SJCRH30 (cell line): ENCODE results near the gene PBX1. TPM values are rescaled to one million over a fixed set of nuclear protein-coding genes. Genes with fewer than 3 reads are reported as not detected.

Experiments
- DNase-seq, 2 experiments: peaks; one replicate each; pipeline ENCODE4 v3.0.0-alpha.2; 2015 to 2020
- H3K27ac ChIP-seq: fragments of 250-450 bp; sonication (Bioruptor Pico); 2 replicates; pipeline ENCODE4 v1.5.1; 2020; ENCODE audit warnings: mild to moderate bottlenecking, moderate library complexity
- H3K27me3 ChIP-seq: fragments of 250-450 bp; sonication (Bioruptor Pico); 2 replicates; pipeline ENCODE4 v1.5.1; 2020; ENCODE audit warnings: mild to moderate bottlenecking, moderate library complexity
- H3K36me3 ChIP-seq: fragments of 250-450 bp; sonication (Bioruptor Pico); 2 replicates; pipeline ENCODE4 v1.5.1; 2020; ENCODE audit warnings: mild to moderate bottlenecking, moderate library complexity
- H3K4me1 ChIP-seq: fragments of 250-450 bp; sonication (Bioruptor Pico); 2 replicates; pipeline ENCODE4 v1.5.1; 2020; ENCODE audit warnings: mild to moderate bottlenecking, moderate library complexity
- H3K4me3 ChIP-seq: fragments of 250-450 bp; sonication (Bioruptor Pico); 2 replicates; pipeline ENCODE4 v1.5.1; 2020; ENCODE audit warnings: mild to moderate bottlenecking, moderate library complexity
- H3K9me3 ChIP-seq: fragments of 250-450 bp; sonication (Bioruptor Pico); replicated peaks from 2 replicates; pipeline ENCODE4 v1.5.1; 2020; ENCODE audit warnings: mild to moderate bottlenecking, moderate library complexity
- total RNA-seq: library from RNA; depleted of rRNA; stranded (reverse); fragments of >200 nt; shearing (Covaris generic); gene quantifications from 2 replicates; pipeline ENCODE4 v1.2.3, GENCODE V29; 2014

PBX1 gene
- total RNA-seq, 1 experiment from 2014 or later, result 39.0 TPM

DNA sequence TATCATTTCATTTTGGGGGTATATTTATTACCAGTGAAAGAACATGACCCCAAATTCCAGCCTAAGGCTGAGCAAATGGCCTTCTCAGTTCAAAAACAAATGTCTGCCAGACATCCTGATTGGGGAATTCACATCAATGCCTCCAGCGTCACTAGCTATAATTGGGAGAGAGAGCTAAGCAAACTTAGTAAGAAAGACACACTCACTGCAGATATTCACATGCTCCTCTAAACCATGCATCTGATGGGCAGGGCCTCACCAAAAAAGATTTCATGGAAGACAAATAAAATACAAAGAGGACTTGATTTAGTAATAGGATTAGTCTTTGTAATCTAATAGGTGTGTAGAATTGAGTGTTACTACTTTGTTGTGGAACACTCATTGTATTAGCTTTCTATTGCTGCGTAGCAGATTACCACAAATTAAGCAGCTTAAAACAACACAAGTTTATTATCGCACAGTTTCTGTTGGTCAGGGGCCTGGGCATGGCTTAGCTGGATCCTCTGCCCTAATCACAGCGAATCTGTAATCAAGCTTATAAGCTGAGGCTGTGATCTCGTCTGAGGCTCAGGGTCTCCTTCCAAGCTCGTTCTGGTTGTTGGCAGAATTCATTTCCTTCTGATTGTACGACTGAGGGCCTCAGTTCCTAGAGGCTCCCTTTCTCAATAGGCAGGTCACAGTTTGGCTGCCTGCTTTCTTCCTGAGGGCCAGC, 243.0 kb downstream of the PBX1 start:
- peaks cover 4% of the 10 kb centered on the region; the same call in 1 of the 2 replicates for H3K36me3 ChIP-seq
- H3K4me3 ChIP-seq, result no peak overlapping the region
- H3K9me3 ChIP-seq, result no peaks in the 10 kb centered on the region
- no peaks in the 10 kb centered on the region for H3K27me3 ChIP-seq
- H3K4me1 ChIP-seq, result peaks cover 38% of the 10 kb centered on the region
- H3K27ac ChIP-seq, result no peak overlapping the region
- no peak for DNase-seq

DNA sequence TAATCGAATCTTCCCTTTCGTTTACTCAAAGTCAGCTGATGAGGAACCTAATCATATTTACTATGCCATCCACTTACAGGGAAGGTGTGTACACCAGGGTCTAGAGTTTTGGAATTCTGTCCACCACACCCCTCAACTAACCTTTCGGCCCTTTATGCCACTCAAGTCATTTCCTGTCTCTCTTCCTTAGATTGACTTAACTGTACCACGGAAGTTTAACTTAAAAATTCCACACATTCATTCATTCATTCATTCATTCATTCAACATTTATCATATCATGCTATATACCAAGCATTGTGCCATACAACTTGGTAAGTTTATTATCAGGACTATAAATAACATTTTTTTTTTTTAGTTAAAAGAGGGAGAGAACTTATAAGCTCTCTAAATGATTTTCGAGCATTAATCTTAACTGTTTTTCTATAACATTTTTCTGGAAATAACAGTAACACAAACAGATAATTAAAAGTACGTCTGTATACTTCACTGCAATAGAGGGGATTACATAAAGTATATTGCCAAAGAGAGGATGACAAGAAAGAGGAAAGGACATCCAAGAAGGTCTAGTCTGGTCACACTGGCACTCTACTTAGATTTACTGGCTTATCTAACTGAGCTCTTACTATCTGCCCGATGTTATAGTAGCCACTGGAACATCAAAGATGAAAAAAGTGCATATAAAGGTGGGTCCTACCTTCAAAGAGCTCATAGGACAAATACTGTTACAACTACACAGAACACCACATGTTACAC, 243.7 kb downstream of the PBX1 start:
- H3K9me3 ChIP-seq, result no peaks in the 10 kb centered on the region
- DNase-seq, result no peak
- H3K27ac ChIP-seq, result no peak overlapping the region
- no peak overlapping the region for H3K4me3 ChIP-seq
- H3K27me3 ChIP-seq, result no peaks in the 10 kb centered on the region
- H3K4me1 ChIP-seq, result peaks cover 31% of the 10 kb centered on the region
- peaks cover 4% of the 10 kb centered on the region; the same call in 1 of the 2 replicates for H3K36me3 ChIP-seq

DNA sequence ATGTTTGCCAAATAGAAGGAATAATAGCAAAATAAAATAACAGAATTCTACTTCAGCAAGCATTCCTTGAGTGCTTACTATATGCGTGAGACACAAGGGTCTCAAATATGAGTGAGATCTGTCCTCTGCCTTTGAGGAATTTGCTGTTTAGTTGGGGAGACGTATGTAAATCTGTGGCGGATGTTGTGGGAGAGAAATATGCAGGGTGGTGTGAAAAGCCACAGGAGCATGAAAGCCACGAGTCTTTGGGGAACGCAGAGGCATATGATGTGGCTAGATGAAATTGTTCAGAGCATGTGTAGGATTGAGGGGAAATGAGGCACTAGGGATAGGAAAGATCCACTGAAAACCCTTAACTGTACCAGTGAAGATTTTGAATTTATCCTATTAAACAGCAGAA, 244.4 kb downstream of the PBX1 start:
- no peak overlapping the region for H3K4me3 ChIP-seq
- peaks cover 30% of the 10 kb centered on the region for H3K4me1 ChIP-seq
- no peaks in the 10 kb centered on the region for H3K27me3 ChIP-seq
- DNase-seq, result peak in 1 of 2 experiments; percentile 42
- no peak overlapping the region for H3K27ac ChIP-seq
- H3K36me3 ChIP-seq, result peaks cover 4% of the 10 kb centered on the region; the same call in 1 of the 2 replicates
- no peaks in the 10 kb centered on the region for H3K9me3 ChIP-seq

DNA sequence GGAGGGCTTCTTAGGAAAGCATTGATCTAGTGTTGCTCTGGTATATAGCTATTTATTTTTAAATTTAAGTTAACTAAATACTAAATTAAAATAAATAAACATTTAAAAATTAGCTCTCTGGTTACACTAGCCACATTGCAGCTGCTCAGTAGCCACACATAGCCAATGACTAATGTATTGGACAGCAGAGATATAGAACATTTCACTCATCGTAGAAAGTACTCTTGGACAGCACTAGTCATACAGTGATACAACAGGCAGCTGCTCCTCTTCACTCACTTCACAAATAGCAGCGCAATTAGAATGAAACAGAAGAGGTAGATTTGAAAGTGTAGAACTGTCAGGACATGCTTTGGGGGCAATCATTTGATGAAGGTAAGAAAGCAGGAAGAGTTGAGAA, 245.4 kb downstream of the PBX1 start:
- Histone ChIP-seq H3K27me3 (no peaks in the 10 kb centered on the region), H3K9me3 (no peaks in the 10 kb centered on the region), H3K4me3 (no peak overlapping the region), H3K36me3 (peaks cover 4% of the 10 kb centered on the region; the same call in 1 of the 2 replicates), H3K4me1 (peaks cover 30% of the 10 kb centered on the region), H3K27ac (no peak overlapping the region)
- peak in 1 of 2 experiments; percentile 26 for DNase-seq

DNA sequence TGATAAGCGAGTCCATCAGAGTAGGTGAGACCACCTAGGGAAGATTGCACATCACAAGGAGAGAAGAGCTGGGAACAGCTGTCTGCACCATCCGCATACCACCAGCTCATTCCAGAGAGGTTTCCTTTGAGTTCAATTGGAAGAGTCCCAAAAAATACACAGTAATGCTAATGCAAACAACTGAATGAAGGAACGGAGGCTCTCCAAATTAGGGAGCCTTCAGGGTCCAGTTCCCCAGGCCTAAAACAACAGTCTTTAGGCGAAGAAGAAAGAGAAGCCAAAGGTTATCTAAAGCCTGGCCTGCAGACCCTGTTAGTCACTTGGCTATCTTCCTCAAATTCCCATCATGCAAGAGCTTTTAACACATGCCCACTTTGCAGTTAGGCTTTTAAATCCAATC, 246.4 kb downstream of the PBX1 start:
- DNase-seq, result peak; percentile 58 to 83
- Histone ChIP-seq H3K4me1 (peaks cover 30% of the 10 kb centered on the region), H3K27ac (peak overlapping the region; percentile 19), H3K9me3 (no peaks in the 10 kb centered on the region), H3K36me3 (peaks cover 4% of the 10 kb centered on the region; the same call in 1 of the 2 replicates), H3K27me3 (no peaks in the 10 kb centered on the region), H3K4me3 (no peak overlapping the region)

DNA sequence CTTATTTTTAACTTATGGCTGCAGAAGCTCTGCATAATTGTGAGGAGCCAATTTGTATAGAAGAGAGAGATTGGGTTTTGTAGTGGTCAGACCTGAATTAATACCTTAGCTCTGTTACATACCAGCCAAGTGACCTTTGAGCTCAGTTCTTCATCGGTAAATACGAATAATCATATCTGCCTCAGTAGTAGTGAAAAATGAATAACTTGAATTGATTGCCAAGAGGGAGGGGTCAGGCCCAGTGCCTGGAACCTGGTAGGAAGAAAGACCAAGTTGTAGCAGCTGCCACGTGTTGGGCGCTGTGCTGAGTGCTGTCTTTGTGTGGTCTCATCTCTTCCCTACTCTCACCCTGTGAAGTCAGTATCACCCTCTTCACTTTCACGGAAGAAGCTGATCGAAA, 247.5 kb downstream of the PBX1 start:
- Histone ChIP-seq H3K27me3 (no peaks in the 10 kb centered on the region), H3K4me3 (no peak overlapping the region), H3K27ac (no peak overlapping the region; the same call in 1 of the 2 replicates), H3K36me3 (no peaks in the 10 kb centered on the region; the same call in 1 of the 2 replicates), H3K4me1 (peaks cover 30% of the 10 kb centered on the region), H3K9me3 (no peaks in the 10 kb centered on the region)
- no peak for DNase-seq

- no peaks in the 10 kb centered on the region for H3K27me3 ChIP-seq
- no peak overlapping the region for H3K4me3 ChIP-seq
- H3K36me3 ChIP-seq, result no peaks in the 10 kb centered on the region; the same call in 1 of the 2 replicates
- no peak for DNase-seq
- H3K9me3 ChIP-seq, result no peaks in the 10 kb centered on the region
- no peaks in the 10 kb centered on the region for H3K4me1 ChIP-seq
- no peak overlapping the region for H3K27ac ChIP-seq
Observed at GRCh38 chr1:164813776-164814175, 254.8 kb downstream of the PBX1 start.

DNA sequence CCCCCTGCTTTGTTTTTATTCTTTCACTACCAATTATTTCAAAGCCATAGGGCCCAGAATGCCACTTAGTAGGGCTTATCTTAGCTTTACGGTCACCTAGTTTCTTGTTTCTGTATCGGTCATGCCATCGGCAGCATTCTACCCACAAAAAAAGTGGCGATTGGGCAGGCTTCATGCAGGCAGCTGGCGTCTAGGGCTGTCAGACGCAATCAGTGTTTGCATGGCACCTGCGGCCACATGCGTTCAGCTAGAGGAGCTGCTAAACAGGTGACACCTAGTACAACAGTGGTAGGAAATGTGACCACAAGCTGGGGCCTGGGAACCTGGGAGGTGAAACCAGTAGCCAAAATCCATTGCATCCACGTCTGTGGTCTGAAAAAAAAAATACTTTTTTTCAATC, 262.7 kb downstream of the PBX1 start:
- H3K27me3 ChIP-seq, result no peaks in the 10 kb centered on the region
- H3K9me3 ChIP-seq, result no peaks in the 10 kb centered on the region
- no peak for DNase-seq

GRCh38 chr1:164823486-164824279, 264.7 kb downstream of the PBX1 start:
- peak overlapping the region; percentile 42; the same call in 1 of the 2 replicates for H3K27ac ChIP-seq
- H3K9me3 ChIP-seq, result no peaks in the 10 kb centered on the region
- H3K4me1 ChIP-seq, result peaks cover 20% of the 10 kb centered on the region
- no peaks in the 10 kb centered on the region for H3K27me3 ChIP-seq
- no peak overlapping the region for H3K4me3 ChIP-seq
- peak; percentile 43 to 65 for DNase-seq
- H3K36me3 ChIP-seq, result peaks cover 2% of the 10 kb centered on the region

More for the DNA sequence above, 262.7 kb downstream of the PBX1 start:
- H3K4me1 ChIP-seq, result peaks cover 20% of the 10 kb centered on the region
- H3K4me3 ChIP-seq, result no peak overlapping the region
- H3K36me3 ChIP-seq, result peaks cover 2% of the 10 kb centered on the region
- H3K27ac ChIP-seq, result no peak overlapping the region

DNA sequence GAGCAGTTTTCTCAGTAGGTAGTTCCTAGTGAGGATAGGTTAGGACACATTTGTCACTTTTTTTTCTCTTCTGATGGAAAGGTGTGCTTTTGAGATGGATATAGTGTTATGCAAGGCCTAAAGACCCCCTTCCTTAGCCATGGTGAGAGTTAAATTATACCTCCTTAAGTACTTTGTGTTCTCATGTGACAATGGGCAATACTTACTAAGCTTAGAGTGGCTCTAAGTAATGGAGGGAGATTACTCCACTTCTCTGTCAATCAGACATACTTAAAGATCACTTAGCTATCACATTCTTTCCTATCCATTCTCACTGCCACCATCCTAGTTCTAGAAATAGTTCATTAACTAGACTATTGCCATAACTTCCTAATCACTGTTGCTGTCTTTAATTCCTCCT, 265.6 kb downstream of the PBX1 start:
- Histone ChIP-seq H3K9me3 (no peaks in the 10 kb centered on the region), H3K4me1 (peaks cover 20% of the 10 kb centered on the region), H3K36me3 (peaks cover 2% of the 10 kb centered on the region), H3K27ac (no peak overlapping the region; the same call in 1 of the 2 replicates), H3K4me3 (no peak overlapping the region), H3K27me3 (no peaks in the 10 kb centered on the region)
- DNase-seq, result no peak

- H3K27me3 ChIP-seq, result no peaks in the 10 kb centered on the region
- H3K36me3 ChIP-seq, result 0 out of 2 replicates have a peak, but pooled peaks cover 2% of the 10 kb centered on the region
- H3K27ac ChIP-seq, result no peak overlapping the region
- H3K4me1 ChIP-seq, result no peaks in the 10 kb centered on the region
- no peak overlapping the region for H3K4me3 ChIP-seq
- no peaks in the 10 kb centered on the region for H3K9me3 ChIP-seq
- no peak for DNase-seq
Observed at GRCh38 chr1:164830628-164831027, 271.6 kb downstream of the PBX1 start.

DNA sequence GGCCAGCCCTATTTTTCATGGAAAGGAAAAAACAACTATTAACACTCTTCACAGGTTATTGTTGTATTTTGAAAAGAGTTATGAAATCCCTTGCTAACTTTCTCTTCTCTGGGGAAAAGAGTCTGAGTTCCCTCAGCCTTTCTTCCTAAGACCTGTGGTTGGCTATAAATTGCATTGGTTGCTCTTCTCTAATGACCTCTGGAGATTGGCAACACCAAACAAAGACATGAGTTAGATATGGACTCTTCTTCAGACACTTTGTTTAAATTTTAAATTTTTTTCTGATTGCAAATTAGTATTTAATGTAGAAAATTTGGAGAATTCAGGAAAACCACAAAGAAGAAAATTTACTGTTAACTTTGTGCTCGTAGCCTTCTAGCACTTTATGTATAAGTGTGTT, 275.7 kb downstream of the PBX1 start:
- no peak overlapping the region for H3K27ac ChIP-seq
- no peaks in the 10 kb centered on the region for H3K36me3 ChIP-seq
- H3K27me3 ChIP-seq, result no peaks in the 10 kb centered on the region
- no peak for DNase-seq
- no peaks in the 10 kb centered on the region for H3K4me1 ChIP-seq
- H3K9me3 ChIP-seq, result no peaks in the 10 kb centered on the region
- no peak overlapping the region for H3K4me3 ChIP-seq

DNA sequence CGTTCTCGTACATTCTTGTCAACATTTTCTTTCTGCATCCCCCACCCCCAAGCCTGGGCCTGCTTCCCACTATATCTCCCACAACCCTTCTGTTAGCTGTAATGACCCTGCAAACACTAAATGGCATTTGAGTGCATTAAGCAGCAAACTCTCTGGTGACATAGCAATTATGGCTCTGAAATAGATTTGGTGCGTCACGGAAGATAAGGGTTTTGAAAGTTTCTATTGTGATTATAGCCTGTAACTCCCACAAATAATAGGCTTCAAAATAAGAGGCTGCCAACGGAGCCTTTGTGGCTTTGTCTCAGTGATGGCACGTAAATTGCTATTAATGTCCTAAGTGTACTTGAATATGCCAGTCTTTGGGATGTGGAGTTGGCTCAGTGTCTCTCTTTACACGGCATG, 277.6 kb downstream of the PBX1 start:
- no peaks in the 10 kb centered on the region for H3K36me3 ChIP-seq
- H3K9me3 ChIP-seq, result no peaks in the 10 kb centered on the region
- no peak overlapping the region for H3K27ac ChIP-seq
- no peak overlapping the region for H3K4me3 ChIP-seq
- H3K4me1 ChIP-seq, result no peaks in the 10 kb centered on the region
- no peak for DNase-seq
- H3K27me3 ChIP-seq, result no peaks in the 10 kb centered on the region

GRCh38 chr1:164838786-164839185, 279.8 kb downstream of the PBX1 start:
- H3K36me3 ChIP-seq, result no peaks in the 10 kb centered on the region
- no peaks in the 10 kb centered on the region for H3K27me3 ChIP-seq
- no peaks in the 10 kb centered on the region for H3K9me3 ChIP-seq
- H3K27ac ChIP-seq, result no peak overlapping the region
- no peak overlapping the region for H3K4me3 ChIP-seq
- no peak for DNase-seq
- no peaks in the 10 kb centered on the region for H3K4me1 ChIP-seq

- H3K36me3 ChIP-seq, result no peaks in the 10 kb centered on the region
- DNase-seq, result no peak
- H3K4me3 ChIP-seq, result no peak overlapping the region
- no peaks in the 10 kb centered on the region for H3K9me3 ChIP-seq
- no peaks in the 10 kb centered on the region for H3K27me3 ChIP-seq
- H3K27ac ChIP-seq, result no peak overlapping the region
- no peaks in the 10 kb centered on the region for H3K4me1 ChIP-seq
Observed at GRCh38 chr1:164840936-164841335, 282.0 kb downstream of the PBX1 start.
